Kidney tubule cell (primary cell): ENCODE results near the gene DDX53.

Source experiments
- DNase-seq: peaks from one replicate; pipeline ENCODE4 v3.0.0-alpha.2; 2018; ENCODE audit warnings: low spot score

The DDX53 gene

GRCh38 chrX:22999696-23000223, at the start of gene DDX53:
Gene DDX53 (plus strand): TSS chrX:22999960. CDS start chrX:23000058, 98 bp downstream.
- DNase-seq: no peak

- peak; percentile 91 for DNase-seq
These were observed 49.2 kb upstream of the DDX53 start for GRCh38 chrX:22950269-22951266.

DNA sequence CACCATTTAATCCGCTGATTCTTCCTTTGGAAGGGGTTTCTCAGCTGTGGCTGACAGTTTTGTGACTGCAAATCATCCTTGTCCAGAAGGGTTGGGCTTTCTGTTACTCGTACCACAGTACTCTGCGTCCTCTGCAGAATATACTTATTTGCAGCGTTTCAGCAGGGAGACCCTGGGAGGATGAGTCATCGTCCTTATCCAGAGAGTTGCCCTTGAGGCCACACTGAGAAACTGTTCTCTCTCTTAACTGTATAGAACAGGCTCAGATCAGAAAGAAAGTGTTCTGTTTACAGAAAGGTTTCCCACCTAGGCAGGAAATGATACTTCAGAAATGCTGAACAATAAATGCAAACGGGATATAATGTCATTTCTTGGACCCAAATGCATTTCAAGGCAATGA, 47.8 kb upstream of the DDX53 start:
- peak; percentile 10 for DNase-seq

DNA sequence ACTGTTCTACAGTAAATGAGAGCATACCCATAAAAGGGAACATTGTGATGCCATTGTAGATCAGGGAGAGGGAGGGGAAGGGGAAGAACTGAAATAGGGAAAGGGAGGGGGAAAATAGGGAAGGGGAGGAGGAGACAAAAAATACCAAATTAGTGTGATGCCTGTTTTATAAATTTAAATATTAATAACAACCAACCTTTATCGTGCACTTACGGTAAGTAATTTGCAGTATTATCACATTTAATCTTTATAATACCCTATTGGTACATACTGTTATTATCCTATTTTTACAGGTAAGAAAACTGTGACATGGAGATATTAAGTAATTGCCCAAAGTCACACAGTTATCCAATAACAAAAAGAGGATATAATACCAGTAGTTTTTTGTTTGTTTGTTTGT, 41.5 kb upstream of the DDX53 start:
- DNase-seq: no peak

DNA sequence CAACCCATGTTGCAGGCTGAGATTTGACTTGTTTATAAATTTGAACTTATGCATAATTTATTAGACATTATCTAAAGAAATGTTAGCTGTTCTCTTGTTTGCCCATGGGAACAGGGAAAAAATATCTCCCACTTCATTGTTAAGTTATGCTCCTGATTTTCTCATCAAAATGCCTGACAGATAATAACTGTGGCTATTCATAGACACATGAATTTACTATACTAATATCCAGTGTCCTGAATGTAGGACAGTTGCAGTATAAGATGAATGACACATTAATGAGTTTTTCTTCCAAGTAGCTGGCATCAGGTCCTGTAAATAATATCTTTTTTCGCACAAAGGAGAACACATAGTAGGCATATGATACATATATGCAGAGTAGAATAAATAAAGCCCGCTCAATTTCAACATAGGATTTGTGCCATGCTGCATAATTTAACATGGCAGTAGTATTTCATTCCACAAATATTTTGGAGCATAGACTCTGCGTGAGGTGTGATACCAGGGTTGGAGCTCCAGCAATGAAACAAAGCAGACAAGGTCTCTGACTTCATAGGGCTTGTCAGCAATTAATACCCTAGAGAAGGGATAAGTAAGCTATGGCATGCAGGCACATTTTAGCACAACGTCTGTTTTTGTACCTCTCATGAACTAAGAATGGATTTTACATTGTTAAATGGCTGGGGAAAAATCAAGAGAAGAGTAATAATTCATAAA, 40.4 kb upstream of the DDX53 start:
- no peak for DNase-seq

GRCh38 chrX:22963196-22963595, 36.6 kb upstream of the DDX53 start:
- DNase-seq: no peak

- no peak for DNase-seq
These were observed 31.3 kb upstream of the DDX53 start for GRCh38 chrX:22968494-22968893.

GRCh38 chrX:22969411-22969810, 30.3 kb upstream of the DDX53 start:
- DNase-seq: no peak

- DNase-seq: no peak
These were observed 28.9 kb upstream of the DDX53 start for GRCh38 chrX:22970861-22971260.

DNA sequence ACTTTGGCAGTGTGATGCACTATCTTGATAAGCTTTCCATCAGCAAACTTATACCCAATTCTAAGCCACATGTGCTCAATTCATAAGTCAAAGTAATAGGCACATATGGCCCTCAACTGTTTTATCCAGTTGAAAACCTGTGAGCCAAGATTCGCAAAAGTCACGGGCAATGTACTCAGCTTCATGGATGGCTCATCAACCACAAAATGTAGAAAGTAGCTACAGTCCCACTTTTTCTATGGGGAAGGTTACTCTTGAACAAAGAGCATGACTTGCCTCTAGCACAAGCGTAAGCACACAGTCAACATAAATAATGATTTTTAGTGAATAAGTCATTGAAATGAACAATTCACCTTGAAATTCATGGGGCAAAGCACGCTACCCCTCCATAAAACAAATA, 25.1 kb upstream of the DDX53 start:
- DNase-seq: no peak

DNA sequence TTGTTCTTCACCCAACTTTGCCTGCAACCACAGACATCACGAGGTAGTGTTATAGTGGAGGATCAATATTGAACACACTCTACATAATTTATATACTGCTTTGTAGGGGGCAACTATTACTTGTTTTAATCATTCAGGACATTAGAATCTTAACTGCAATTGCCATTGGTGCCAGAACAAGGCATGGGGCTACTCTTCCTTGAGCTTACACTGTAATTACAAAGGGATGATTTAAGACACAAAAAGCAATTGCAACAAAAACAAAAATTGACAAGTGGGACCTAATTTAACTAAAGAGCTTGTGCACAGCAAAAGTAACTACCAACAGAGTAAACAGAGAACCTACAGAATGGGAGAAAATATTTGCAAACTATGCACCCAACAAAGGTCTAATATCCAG, 24.0 kb upstream of the DDX53 start:
- no peak for DNase-seq

DNA sequence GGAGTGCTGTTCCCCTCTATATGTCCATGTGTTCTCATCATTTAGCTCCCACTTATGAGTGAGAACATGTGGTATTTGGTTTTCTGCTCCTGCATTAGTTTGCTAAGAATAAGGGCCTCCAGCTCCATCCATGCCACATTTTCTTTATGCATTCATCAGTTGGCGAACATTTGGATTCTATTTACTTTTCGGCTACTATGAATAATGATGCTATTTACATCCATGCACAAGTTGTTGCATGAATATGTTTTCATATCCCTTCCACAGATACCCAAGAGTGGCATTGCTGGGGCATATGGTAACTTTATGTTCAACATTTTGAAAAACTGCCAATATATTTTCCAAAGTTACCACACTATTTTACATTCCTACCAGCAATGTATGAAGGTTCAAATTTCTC, 13.8 kb upstream of the DDX53 start:
- no peak for DNase-seq

DNA sequence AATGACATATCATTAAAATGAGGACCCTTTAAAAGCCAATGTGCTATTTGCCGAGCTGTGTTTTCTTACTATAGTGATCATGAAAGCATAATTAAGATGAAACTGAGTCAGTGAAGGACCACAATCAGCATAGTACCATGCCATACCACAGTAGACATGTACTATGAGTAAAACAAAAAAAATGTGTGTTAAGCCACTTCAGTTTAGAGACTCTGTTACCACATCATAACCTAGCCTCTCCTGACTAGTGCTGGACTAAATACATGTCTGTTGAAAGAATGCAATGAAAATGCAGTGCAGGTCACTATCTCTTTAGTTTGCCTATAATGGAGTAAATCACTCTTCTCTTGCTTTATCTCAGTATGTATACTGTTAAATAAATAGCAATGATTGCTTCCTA, 12.3 kb upstream of the DDX53 start:
- no peak for DNase-seq

- peak; percentile 41 for DNase-seq
These were observed 3.4 kb downstream of the DDX53 start for GRCh38 chrX:23003116-23003515.

DNA sequence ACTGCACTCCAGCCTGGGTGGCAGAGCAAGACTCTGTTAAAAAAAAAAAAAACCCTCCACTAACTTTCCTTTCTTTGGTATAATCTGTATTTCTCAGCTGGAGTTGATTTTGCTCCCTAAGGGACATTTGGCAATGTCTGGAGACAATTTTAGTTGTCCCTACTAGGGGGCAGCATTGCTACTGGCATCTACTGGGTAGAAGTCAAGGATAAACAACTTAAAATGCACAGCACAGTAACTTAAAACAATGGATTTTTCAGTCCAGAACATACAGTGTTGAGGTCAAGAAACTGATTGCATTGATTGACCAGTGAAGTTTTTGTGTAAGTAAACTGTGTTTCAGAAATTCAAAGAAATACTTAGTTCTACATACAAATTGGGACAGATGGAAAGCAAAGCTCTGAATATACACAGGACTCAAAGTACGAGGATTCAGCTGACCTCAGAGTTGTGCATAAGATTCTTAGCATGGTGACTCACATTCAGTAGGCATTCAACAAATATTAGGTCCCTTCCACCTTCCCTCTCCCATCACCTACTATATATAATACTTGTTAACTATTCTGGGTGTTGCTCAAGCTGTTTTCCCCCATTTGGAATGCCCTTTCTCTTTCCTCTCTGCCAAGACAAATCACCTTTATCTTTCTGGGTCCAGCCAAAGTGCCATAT, 8.8 kb downstream of the DDX53 start:
- DNase-seq: peak; percentile 52

DNA sequence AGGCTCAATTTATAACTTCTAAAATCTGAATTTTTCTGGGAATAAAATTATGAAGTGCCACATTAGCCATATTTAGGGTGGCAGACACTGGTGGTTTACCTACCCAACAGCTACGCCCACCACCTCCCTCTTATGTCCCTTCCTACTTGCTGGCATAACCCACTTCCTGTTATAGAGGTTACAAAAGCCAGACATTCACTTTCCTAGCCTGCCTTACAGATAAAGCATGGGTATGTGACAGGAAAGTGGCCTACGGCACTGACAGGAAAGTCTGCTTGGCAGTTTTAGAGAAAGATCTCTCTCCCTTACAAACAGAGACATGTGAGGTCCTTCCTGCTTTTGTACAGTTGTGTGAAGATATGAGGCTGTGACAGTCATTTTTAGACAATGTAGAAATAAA, 12.4 kb downstream of the DDX53 start:
- no peak for DNase-seq

DNA sequence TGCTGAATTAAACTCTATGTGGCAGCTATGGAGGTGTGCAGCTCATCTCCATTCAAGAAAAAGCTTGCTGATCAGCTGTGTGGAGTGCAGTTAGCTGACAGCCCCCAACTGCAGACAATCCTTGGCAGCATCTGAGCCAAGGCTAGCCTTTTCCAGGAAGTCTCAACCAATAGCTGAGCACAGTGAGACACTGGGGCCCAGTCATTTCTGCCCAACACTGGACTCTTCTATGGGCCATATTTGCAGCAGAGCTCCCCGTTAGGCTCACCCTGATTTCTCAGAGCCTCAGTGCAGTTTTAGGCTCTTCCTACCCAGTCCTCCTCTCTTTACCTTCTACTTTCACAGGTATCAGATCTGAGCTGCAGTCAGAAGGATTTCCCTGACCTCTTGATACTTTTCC, 12.9 kb downstream of the DDX53 start:
- DNase-seq: no peak

GRCh38 chrX:23013366-23013765, 13.6 kb downstream of the DDX53 start:
- DNase-seq: peak; percentile 16

GRCh38 chrX:23031600-23031999, 31.8 kb downstream of the DDX53 start:
- no peak for DNase-seq

DNA sequence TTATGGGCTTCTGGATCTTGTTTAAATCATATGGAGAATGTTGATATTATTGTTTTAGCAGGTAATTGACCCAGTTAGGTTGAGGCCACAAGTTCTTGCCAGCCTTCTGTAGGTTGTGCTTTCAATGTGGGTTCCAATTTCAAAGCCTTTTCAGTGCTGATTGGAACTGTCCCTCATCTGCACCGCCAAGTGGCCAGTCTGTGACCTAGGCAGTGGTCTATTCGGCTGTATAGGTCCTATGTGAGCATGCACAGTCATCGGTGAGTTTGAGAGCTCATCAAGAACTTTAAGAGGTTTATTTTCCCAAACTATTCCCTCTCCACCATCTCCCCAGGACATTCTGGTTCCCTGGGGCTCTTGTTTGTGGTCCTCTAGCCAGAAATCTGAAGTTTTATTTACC, 35.7 kb downstream of the DDX53 start:
- DNase-seq: no peak

DNA sequence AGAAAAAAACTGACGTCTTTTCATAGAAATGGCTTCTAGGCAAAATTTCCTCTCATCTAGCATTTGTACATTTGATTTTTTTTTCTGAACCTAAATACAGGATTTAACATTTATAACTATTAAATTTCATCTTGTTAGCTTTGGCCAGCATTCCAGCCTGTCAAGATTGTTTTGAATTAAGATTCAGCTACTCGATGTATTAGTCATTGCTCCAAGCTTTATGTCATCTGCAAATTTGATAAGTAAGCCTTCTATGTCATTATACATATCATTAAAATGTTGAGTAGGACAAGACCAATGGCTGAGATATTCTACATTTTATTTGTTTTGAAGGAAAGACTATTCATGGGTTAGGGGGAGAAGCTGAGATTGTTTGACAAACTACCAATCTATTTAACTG, 46.7 kb downstream of the DDX53 start:
- DNase-seq: no peak

GRCh38 chrX:23048806-23049573, 49.2 kb downstream of the DDX53 start:
- no peak for DNase-seq
